CD4-positive, alpha-beta T cell (primary cell): Measurements from ENCODE around the gene KHNYN. TPM values are rescaled to one million over a fixed set of nuclear protein-coding genes. Genes with fewer than 3 reads are reported as not detected.

Experiments used
- ATAC-seq: fragments of 200-7000 bp; cut with Tn5 transposase; one replicate; pipeline ENCODE4 v1.10.0; 2022; ENCODE audit warnings: mild to moderate bottlenecking; ENCODE audit not compliant: poor library complexity
- CTCF ChIA-PET: fragments of 350-600 bp; sonication (Branson Sonifier 250); formaldehyde crosslinking; loops from one replicate; lab custom pipeline; 2021; ENCODE audit warnings: antibody characterized with exemption, inconsistent platforms; lab: Charles Lee
- POLR2A ChIA-PET: fragments of 350-600 bp; sonication (Branson Sonifier 250); formaldehyde crosslinking; loops from one replicate; lab custom pipeline; 2021; ENCODE audit warnings: antibody characterized with exemption, inconsistent platforms; lab: Charles Lee
- DNase-seq, 14 experiments: peaks; one replicate each; pipeline ENCODE4 v3.0.0-alpha.2; 2013 to 2020; ENCODE audit warnings: mixed read lengths in 2 of 14
- H3K27ac ChIP-seq, 2 donors: one replicate each; pipeline versions ENCODE4 v1.5.1 to v1.7.0; 2013; ENCODE audit warnings: low read length in 2 of 2, low read depth in 1 of 2, mild to moderate bottlenecking in 1 of 2
- H3K27me3 ChIP-seq, 2 experiments: 1 replicate in 1 of 2; 2 replicates in 1 of 2; pipeline versions ENCODE4 v1.6.1 to v1.7.0; 2013; ENCODE audit warnings: low read length in 2 of 2, control low read depth in 1 of 2, mild to moderate bottlenecking in 1 of 2, moderate library complexity in 1 of 2; ENCODE audit not compliant: insufficient read depth in 2 of 2, control insufficient read depth in 1 of 2
- H3K36me3 ChIP-seq: one replicate; pipeline ENCODE4 v1.6.1; 2013; ENCODE audit warnings: low read length, control low read depth; ENCODE audit not compliant: insufficient read depth
- H3K4me1 ChIP-seq: one replicate; pipeline ENCODE4 v1.6.1; 2013; ENCODE audit warnings: low read length, control low read depth; ENCODE audit not compliant: insufficient read depth
- H3K4me3 ChIP-seq: one replicate; pipeline ENCODE4 v1.5.1; 2013; ENCODE audit warnings: mild to moderate bottlenecking, low read length, moderate library complexity
- H3K9me3 ChIP-seq, 2 experiments: 1 replicate in 1 of 2; 2 replicates in 1 of 2; pipeline versions ENCODE4 v1.6.1 to v1.7.0; 2013; ENCODE audit warnings: low read length in 2 of 2, mild to moderate bottlenecking in 2 of 2, control low read depth in 1 of 2, moderate library complexity in 1 of 2; ENCODE audit not compliant: control insufficient read depth in 1 of 2, insufficient read depth in 1 of 2
- H3K27ac Mint-ChIP-seq: one replicate; pipeline ENCODE4 v1.8.0; 2020; ENCODE audit warnings: mixed read lengths
- H3K27me3 Mint-ChIP-seq: one replicate; pipeline ENCODE4 v1.8.0; 2021; ENCODE audit warnings: mixed read lengths
- H3K36me3 Mint-ChIP-seq: one replicate; pipeline ENCODE4 v1.8.0; 2021; ENCODE audit warnings: low read depth, mixed read lengths
- H3K4me1 Mint-ChIP-seq: one replicate; pipeline ENCODE4 v1.8.0; 2021; ENCODE audit warnings: low read depth, mixed read lengths
- H3K4me3 Mint-ChIP-seq: one replicate; pipeline ENCODE4 v1.8.0; 2020; ENCODE audit warnings: mild to moderate bottlenecking, mixed read lengths
- H3K9me3 Mint-ChIP-seq: one replicate; pipeline ENCODE4 v1.8.0; 2020; ENCODE audit warnings: mixed read lengths
- intact Hi-C, 2 experiments: fragments of 100-400 bp; cut with DNase I in 1 of 2; cut with micrococcal nuclease in 1 of 2; formaldehyde crosslinking; loops; one replicate each; pipeline versions ENCODE4 v1.15.1 to v1.9.0; 2023 to 2025; cut with DNase I, micrococcal nuclease
- total RNA-seq, 174 experiments: library from RNA in 2 of 174; stranded (reverse) in 2 of 174; gene quantifications; one replicate each; pipeline ENCODE4 v1.2.3 and lab custom pipeline; 2021 to 2026
- TF ChIP-seq, protein P1 (sequence below): fragments of 200-600 bp; IDR thresholded peaks from one replicate; pipeline ENCODE4 v1.8.0; 2022; ENCODE audit warnings: antibody characterized with exemption, mild to moderate bottlenecking

KHNYN gene
- total RNA-seq, 2 experiments from 2014 or later: 170 to 173 TPM

- H3K9me3 ChIP-seq: no peaks in the 10 kb centered on the region
- no peaks in the 10 kb centered on the region for H3K36me3 ChIP-seq
- no peak overlapping the region for H3K27ac Mint-ChIP-seq
- H3K9me3 Mint-ChIP-seq: peaks cover 3% of the 10 kb centered on the region
- peaks cover 5% of the 10 kb centered on the region for H3K36me3 Mint-ChIP-seq
- no peak overlapping the region for H3K4me3 ChIP-seq
- intact Hi-C loops: loop anchor here in 1 of 2 experiments (10.0 kb wide), 1 partner anchor 233 kb away; no protein-coding TSS in a partner anchor
- H3K4me1 Mint-ChIP-seq: peaks cover 34% of the 10 kb centered on the region
- H3K4me1 ChIP-seq: peaks cover 6% of the 10 kb centered on the region
- H3K4me3 Mint-ChIP-seq: no peak overlapping the region
- ATAC-seq (no peak), DNase-seq (no peak)
- no peak overlapping the region for H3K27ac ChIP-seq
- no peaks in the 10 kb centered on the region for H3K27me3 ChIP-seq
- POLR2A ChIA-PET: no interaction called here
- CTCF ChIA-PET: no interaction called here
- TF ChIP-seq, protein P1, sequence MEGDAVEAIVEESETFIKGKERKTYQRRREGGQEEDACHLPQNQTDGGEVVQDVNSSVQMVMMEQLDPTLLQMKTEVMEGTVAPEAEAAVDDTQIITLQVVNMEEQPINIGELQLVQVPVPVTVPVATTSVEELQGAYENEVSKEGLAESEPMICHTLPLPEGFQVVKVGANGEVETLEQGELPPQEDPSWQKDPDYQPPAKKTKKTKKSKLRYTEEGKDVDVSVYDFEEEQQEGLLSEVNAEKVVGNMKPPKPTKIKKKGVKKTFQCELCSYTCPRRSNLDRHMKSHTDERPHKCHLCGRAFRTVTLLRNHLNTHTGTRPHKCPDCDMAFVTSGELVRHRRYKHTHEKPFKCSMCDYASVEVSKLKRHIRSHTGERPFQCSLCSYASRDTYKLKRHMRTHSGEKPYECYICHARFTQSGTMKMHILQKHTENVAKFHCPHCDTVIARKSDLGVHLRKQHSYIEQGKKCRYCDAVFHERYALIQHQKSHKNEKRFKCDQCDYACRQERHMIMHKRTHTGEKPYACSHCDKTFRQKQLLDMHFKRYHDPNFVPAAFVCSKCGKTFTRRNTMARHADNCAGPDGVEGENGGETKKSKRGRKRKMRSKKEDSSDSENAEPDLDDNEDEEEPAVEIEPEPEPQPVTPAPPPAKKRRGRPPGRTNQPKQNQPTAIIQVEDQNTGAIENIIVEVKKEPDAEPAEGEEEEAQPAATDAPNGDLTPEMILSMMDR: no peak
- no peaks in the 10 kb centered on the region for H3K27me3 Mint-ChIP-seq
Observed at GRCh38 chr14:24461336-24461735, 31.6 kb downstream of the KHNYN start.

GRCh38 chr14:24463017-24463883 is 33.5 kb downstream of the KHNYN start:
- CTCF ChIA-PET: no interaction called here
- no peak overlapping the region for H3K27ac Mint-ChIP-seq
- peak overlapping the region; percentile 3 for H3K4me3 Mint-ChIP-seq

DNA sequence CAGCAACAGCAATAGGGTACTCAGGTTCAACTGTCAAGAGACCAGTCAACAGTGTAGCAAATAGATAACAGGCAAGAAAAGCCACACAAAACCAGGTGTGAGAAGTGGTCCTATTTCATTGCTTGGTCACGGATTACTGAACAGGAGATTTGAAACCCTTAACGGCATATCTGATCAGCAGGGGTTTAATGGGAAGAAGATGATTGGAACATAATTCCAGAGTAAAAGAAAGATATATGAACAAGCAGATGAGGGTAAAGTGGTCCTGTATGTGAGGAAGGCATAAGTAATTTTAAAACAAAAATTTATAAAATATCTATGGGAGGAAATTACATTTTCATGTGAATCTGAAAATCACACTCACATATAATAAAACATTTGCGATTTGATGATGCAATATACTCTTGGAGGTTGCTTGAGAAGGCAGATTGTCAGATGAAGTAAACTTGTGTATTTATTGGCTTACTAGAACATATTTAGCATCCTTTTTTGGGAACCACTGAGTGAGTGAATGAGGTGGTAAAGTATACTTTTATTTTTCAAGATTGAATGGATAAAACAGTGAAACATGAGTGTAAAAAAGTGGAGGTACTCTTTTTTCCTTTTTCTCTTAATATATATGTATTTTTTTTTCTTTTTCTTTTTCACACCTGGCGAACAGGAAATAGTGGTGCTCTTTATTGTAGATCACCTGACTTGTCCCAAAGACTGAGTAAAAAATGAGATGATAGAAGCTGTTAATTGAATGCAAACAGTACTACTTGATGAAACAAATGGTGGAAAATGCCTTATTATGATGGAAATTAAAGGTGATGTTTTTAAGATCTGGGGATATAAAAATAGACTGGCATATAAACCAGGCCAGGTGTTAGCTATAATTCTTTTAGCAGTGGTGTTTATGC is 34.4 kb downstream of the KHNYN start:
- Histone ChIP-seq H3K27me3 (no peaks in the 10 kb centered on the region), H3K27ac (no peak overlapping the region), H3K4me3 (no peak overlapping the region), H3K9me3 (no peaks in the 10 kb centered on the region), H3K4me1 (peaks cover 6% of the 10 kb centered on the region), H3K36me3 (no peaks in the 10 kb centered on the region)
- Mint-ChIP-seq H3K36me3 (no peaks in the 10 kb centered on the region), H3K9me3 (peaks cover 3% of the 10 kb centered on the region), H3K4me3 (peak overlapping the region; percentile 6), H3K4me1 (peaks cover 35% of the 10 kb centered on the region), H3K27me3 (no peaks in the 10 kb centered on the region), H3K27ac (peak overlapping the region; percentile 1)
- ATAC-seq (no peak), DNase-seq (peak in 1 of 14 experiments; percentile 33)
- intact Hi-C loops: loop anchor here in 1 of 2 experiments (10.0 kb wide), 1 partner anchor 231 kb away; no protein-coding TSS in a partner anchor
- TF ChIP-seq, protein P1: no peak
- CTCF ChIA-PET: no interaction called here
- POLR2A ChIA-PET: interaction anchor here (0.6 to 0.9 kb wide), 2 partner anchors 21 to 457 kb away, joined by 3 read pairs; no protein-coding TSS in a partner anchor

More at GRCh38 chr14:24463017-24463883, 33.5 kb downstream of the KHNYN start:
- Histone ChIP-seq H3K4me1 (peaks cover 6% of the 10 kb centered on the region), H3K4me3 (no peak overlapping the region), H3K9me3 (no peaks in the 10 kb centered on the region), H3K27me3 (no peaks in the 10 kb centered on the region), H3K27ac (no peak overlapping the region), H3K36me3 (no peaks in the 10 kb centered on the region)
- Mint-ChIP-seq H3K27me3 (no peaks in the 10 kb centered on the region), H3K9me3 (peaks cover 3% of the 10 kb centered on the region), H3K4me1 (peaks cover 35% of the 10 kb centered on the region), H3K36me3 (no peaks in the 10 kb centered on the region)
- TF ChIP-seq, protein P1: no peak
- POLR2A ChIA-PET: no interaction called here
- DNase-seq (no peak), ATAC-seq (no peak)
- intact Hi-C loops: loop anchor here in 1 of 2 experiments (10.0 kb wide), 1 partner anchor 232 kb away; no protein-coding TSS in a partner anchor
